Measurements from ENCODE around the gene PIK3C3. TPM values are rescaled to one million over a fixed set of nuclear protein-coding genes. Genes with fewer than 3 reads are reported as not detected.
"Not testable (repeated sequence)": the region's sequence is repeated elsewhere in the genome, so short reads cannot be mapped to it uniquely, and the experiment has no call there.

Gene PIK3C3
- total RNA-seq, 1 donor from 2014 or later: 74.6 TPM

DNA sequence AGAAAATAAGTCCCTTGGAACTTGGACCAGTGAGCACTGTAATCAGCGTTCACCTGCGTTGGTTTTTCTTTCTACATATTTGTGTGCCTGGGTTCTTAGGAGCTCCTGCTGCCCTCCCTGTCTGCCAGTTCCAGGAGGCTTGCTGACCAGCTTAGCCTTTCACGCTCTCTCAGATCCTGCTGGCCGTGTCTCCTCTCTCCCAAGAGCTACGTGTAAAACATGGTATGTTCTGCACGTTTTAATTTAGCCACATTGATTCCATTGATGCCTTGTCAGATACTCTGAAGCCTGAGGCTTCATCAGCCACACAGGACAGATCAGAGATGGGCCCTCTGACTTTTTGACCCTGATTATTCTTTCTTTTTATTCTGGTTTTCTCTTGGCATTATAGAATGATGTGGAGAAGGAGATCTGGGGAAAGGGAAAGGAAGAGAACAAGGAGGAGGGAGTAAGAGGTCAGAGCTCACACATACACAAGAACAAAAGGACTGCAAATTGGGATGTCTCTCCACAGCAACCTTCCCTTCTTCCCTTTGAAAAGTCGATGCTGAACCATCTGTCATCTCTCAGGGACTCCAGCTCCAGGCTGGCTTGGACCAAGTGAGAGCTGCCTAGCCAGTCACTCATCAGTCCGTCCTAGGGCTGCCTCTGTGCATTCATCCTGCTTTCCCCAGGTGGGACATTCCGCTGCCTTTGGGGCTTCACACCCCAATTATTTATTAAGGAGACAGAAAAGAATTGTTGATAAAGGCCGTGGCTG lies 152.8 kb downstream of the PIK3C3 start:
- DNase-seq (ENCODE audit: low spot score in 2 of 2) (no peak), FAIRE-seq (no peak)

DNA sequence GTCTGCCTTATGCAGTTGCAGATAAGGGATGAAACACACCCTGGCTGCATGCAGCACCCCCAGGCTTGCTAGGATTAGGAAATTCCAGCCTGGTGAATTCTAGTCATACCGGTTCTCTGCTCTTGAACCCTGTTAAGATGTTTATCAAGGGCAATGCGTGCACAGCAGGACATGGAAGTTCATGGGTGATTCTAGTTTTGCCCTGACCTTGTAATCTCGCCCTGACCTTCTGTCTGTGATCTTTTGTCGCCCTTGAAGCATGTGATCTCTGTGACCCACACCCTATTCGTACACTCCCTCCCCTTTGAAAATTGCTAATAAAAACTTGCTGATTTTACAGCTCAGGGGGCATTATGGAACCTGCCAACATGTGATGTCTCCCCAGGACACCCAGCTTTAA lies 157.1 kb downstream of the PIK3C3 start:
- FAIRE-seq; DNase-seq (ENCODE audit: low spot score in 2 of 2): not testable (repeated sequence)

DNA sequence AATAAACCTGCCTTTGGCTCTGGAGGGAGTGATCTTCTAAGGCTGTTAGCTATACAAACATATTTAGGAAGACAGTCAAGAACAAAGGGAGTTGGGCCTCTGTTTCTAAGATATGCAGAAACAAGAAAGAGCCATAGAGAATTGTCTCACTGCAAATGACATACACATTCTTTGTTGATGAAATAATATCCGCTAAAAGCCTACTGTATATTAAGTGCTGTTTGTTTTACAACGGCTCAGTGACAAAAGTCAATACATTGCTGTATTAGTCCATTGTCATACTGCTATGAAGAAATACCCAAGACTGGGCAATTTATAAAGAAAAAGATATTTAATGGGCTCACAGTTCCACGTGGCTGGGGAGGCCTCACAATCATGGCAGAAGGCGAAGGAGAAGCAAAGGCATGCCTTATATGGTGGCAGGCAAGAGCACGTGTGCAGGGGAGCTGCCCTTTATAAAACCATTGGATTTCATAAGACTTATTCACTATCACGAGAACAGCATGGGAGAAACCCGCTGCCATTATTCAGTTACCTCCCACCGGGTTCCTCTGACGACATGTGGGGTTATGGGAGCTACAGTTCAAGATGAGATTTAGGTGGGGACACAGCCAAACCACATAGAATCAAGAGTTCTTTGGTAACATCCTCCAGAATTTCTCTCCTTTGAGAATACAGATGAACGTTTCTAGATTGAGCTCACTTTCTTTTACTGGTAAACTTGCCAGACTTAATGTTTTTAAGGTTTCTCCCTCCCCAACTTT lies 157.8 kb downstream of the PIK3C3 start:
- DNase-seq (ENCODE audit: low spot score in 2 of 2) (no peak), FAIRE-seq (no peak)

DNA sequence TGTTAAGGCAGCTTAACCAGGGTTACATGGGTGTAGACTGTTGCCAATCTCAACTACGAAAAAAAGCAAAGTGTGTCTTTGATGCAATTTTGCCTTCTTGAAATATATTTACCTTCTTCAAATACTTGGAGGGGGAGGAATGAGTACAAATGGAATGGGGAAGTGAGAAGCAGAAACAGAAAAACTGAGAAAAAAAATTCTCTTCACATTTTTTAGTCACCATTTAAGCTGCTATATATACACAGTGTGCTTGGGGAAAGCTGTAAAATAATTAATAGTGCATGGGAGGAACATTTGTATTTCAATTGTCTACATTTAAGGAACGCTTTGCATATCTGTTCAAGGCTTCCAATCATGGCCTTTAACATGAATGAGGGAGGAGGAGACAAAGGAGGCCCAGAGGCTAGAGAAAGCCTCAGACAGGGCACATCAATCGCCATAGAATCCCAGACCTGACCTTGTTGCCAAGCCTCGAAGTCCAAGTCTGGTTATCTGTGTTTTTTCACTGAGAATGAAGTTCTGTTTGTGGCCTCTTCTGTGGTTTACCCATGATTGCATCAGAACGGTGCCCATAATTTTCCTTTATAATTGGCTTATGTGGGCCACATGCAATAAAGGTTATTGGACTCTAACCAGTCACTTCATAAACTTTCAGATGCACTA lies 158.6 kb downstream of the PIK3C3 start:
- DNase-seq (ENCODE audit: low spot score in 2 of 2) (no peak), FAIRE-seq (no peak)

DNA sequence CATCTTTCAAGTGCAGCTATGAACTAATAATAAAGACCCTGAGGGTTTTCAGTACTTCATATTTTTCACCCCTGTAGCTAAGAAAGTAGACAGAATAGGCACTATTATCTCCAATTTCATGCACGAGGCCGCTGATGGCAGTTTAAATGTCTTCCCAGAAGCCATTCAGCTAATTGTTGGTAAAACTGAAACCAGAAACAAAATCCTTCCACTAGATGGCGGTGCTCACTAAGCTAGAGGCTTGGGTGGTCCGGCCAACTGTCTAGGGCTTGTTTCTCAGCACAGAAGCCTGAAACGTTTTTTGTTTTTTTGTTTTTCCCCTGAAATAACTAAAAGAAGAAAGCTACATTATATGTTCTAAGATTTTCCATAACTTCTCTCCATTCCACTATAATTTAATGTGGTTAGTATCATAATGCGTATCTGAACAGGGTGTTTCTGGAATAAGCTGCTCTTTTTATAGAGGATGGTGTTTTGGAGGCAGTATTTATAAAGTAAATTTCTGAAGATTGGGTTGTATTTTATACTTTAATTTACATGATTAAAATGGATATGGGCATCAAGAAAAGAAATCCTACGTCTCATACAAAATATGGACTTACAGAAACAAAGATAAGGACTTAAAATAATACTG lies 159.4 kb downstream of the PIK3C3 start:
- FAIRE-seq: peak; percentile 82

DNA sequence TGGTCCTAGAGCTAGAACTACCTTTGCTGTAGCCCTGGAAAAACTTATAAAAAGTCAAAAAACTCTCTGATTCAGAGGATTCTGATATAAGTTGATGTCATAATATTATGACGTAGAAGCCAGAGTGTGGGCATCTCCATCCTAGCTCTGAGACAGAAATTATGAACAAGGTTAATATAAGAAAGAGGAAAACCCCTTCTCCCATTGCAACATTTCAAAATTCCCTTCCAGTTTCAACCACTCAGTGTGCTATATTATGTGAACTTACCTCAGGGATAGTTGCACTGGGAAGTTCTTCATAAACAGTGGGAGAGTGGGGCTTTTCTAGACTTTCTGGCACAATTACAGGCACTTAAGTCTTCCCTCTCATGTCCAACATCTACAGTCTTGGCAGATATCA lies 171.6 kb downstream of the PIK3C3 start:
- DNase-seq (ENCODE audit: low spot score in 2 of 2) (no peak), FAIRE-seq (no peak)

More for the DNA sequence above, 159.4 kb downstream of the PIK3C3 start:
- peak; percentile 14 to 32 for DNase-seq (ENCODE audit: low spot score in 2 of 2)

DNA sequence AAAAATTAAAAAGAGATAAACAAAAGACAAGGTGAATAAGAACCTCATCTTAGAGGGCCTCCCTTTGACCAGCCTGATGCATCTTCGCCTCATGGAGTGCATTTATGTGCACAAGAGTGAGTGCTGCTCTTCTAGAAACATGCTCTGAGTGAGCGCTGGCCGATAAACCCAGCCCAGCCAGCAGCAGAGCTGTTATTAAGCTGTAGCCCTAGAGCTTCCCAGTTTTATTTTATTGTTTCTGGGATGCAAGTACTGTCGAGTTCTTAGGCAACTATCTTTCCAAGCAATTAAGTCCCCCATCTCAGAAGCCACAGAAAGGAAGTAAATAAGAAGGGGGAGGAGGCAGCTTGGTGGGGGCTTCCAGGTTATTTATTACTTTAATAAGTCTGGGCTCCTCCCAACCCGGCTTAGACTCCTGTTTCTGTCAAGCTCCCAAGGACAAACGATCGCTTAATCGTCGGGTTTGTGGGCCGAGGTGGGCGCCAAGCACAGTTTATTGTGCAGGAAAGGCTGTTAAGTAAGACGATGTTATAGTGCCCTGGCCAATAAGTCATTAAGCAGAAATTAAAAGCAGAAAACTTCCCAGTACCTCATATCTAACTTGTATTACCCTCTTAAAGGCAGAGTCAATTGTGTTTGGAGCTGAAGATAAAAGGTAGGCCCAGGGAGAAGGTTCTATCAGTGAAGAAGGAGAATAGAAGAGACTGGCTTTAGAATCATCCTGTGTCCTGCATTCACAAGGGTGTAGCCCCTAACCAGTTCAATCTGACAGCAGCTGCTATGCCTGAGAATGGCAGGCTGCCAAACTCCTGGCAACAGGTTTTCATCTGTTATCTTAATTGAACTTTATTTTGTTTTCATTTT lies 176.3 kb downstream of the PIK3C3 start:
- DNase-seq (ENCODE audit: low spot score in 2 of 2) (no peak), FAIRE-seq (no peak)

DNA sequence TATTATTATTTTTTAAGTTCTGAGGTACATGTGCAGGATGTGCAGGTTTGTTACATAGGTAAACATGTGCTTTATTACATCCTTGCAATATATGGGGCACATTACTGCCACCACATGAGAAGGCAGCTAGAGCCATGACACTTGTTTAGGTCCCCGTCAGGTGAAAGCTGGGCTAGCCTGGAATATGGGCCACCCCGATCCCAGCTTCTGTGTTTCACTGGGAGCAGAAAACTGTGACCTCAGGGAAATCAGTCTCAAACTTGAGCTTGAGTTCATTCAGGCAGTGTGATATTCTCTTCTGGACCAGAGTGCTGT lies 176.9 kb downstream of the PIK3C3 start:
- FAIRE-seq: no peak
- no peak for DNase-seq (ENCODE audit: low spot score in 2 of 2)

All from frontal cortex (tissue), 4 donors.